WTC11 (cell line): ENCODE data around the gene HTR3C. TPM values are rescaled to one million over a fixed set of nuclear protein-coding genes. Genes with fewer than 3 reads are reported as not detected.
A peak's percentile ranks its signal among the peaks of the same experiment; 100 is the strongest.
"Not testable (repeated sequence)": the region's sequence is repeated elsewhere in the genome, so short reads cannot be mapped to it uniquely, and the experiment has no call there.

Experiments
- ATAC-seq: fragments of 200-7000 bp; cut with Tn5 transposase; 2 replicates; pipeline ENCODE4 v1.10.0; 2021; ENCODE audit warnings: mild to moderate bottlenecking, moderate library complexity
- CTCF ChIA-PET: fragments of 300-600 bp; sonication (Branson Sonifier 250); formaldehyde crosslinking; loops from one replicate; lab custom pipeline; 2021; ENCODE audit warnings: antibody characterized with exemption; lab: Charles Lee
- POLR2A ChIA-PET: fragments of 350-600 bp; sonication (Branson Sonifier 250); formaldehyde crosslinking; loops from one replicate; lab custom pipeline; 2021; ENCODE audit warnings: antibody characterized with exemption; lab: Charles Lee
- DNase-seq: peaks from one replicate; pipeline ENCODE4 v3.0.0; 2021; ENCODE audit warnings: low spot score
- H3K27ac Mint-ChIP-seq: 2 replicates; pipeline ENCODE4 v1.8.0; 2021; ENCODE audit warnings: mixed read lengths
- H3K27me3 Mint-ChIP-seq: 2 replicates; pipeline ENCODE4 v1.8.0; 2021; ENCODE audit warnings: low read depth, mild to moderate bottlenecking, moderate library complexity, mixed read lengths
- H3K36me3 Mint-ChIP-seq: 2 replicates; pipeline ENCODE4 v1.8.0; 2021; ENCODE audit warnings: mixed read lengths
- H3K4me1 Mint-ChIP-seq: 2 replicates; pipeline ENCODE4 v1.8.0; 2022; ENCODE audit warnings: mixed read lengths
- H3K4me3 Mint-ChIP-seq: 2 replicates; pipeline ENCODE4 v1.8.0; 2021; ENCODE audit warnings: mild to moderate bottlenecking, moderate library complexity, mixed read lengths
- H3K9me3 Mint-ChIP-seq: 2 replicates; pipeline ENCODE4 v1.8.0; 2021; ENCODE audit warnings: mixed read lengths
- CBFB ChIP-seq: sonication (generic); formaldehyde crosslinking; IDR thresholded peaks from 2 replicates; pipeline ENCODE4 v1.8.1; 2022; ENCODE audit warnings: mild to moderate bottlenecking, low read depth, missing genetic modification reagents
- ELF4 ChIP-seq: sonication (generic); formaldehyde crosslinking; IDR thresholded peaks from 2 replicates; pipeline ENCODE4 v1.8.1; 2022; ENCODE audit warnings: low read depth, mild to moderate bottlenecking, moderate library complexity, missing genetic modification reagents
- ESRRA ChIP-seq: sonication (generic); formaldehyde crosslinking; IDR thresholded peaks from 2 replicates; pipeline ENCODE4 v1.8.1; 2022; ENCODE audit warnings: mild to moderate bottlenecking, missing genetic modification reagents, borderline replicate concordance
- FOXJ3 ChIP-seq: sonication (generic); formaldehyde crosslinking; IDR thresholded peaks from 2 replicates; pipeline ENCODE4 v1.9.0; 2021; ENCODE audit warnings: missing genetic modification reagents, mild to moderate bottlenecking, borderline replicate concordance
- HMGA2 ChIP-seq: fragments of 250-450 bp; sonication (Bioruptor Pico); IDR thresholded peaks from 2 replicates; pipeline ENCODE4 v1.4.0; 2021; ENCODE audit warnings: mild to moderate bottlenecking, moderate library complexity
- JAZF1 ChIP-seq: fragments of 250-450 bp; sonication (Bioruptor Pico); IDR thresholded peaks from 2 replicates; pipeline ENCODE4 v1.9.0; 2021; ENCODE audit warnings: moderate library complexity, mild to moderate bottlenecking, inconsistent platforms
- MXD4 ChIP-seq: fragments of 250-450 bp; sonication (Bioruptor Pico); IDR thresholded peaks from 2 replicates; pipeline ENCODE4 v1.8.0; 2021; ENCODE audit warnings: mild to moderate bottlenecking, moderate library complexity, borderline replicate concordance
- NFE2L1 ChIP-seq: sonication (generic); formaldehyde crosslinking; IDR thresholded peaks from 2 replicates; pipeline ENCODE4 v1.8.1; 2023; ENCODE audit warnings: missing genetic modification reagents
- OVOL2 ChIP-seq: fragments of 250-450 bp; sonication (Bioruptor Pico); IDR thresholded peaks from 2 replicates; pipeline ENCODE4 v1.9.0; 2021; ENCODE audit warnings: mild to moderate bottlenecking, borderline replicate concordance
- SP1 ChIP-seq: sonication (generic); formaldehyde crosslinking; conservative IDR thresholded peaks from 2 replicates; pipeline ENCODE4 v1.8.1; 2022; ENCODE audit warnings: missing genetic modification reagents
- ZNF317 ChIP-seq: sonication (generic); formaldehyde crosslinking; IDR thresholded peaks from 2 replicates; pipeline ENCODE4 v1.8.1; 2023; ENCODE audit warnings: low read depth, mild to moderate bottlenecking, moderate library complexity, missing genetic modification reagents, borderline replicate concordance
- total RNA-seq: library from RNA; stranded (reverse); gene quantifications from 3 replicates; pipeline ENCODE4 v1.2.3, GENCODE V29; 2021
- TF ChIP-seq, protein P1 (sequence below): sonication (generic); formaldehyde crosslinking; IDR thresholded peaks from 2 replicates; pipeline ENCODE4 v1.8.1; 2023; ENCODE audit warnings: mild to moderate bottlenecking, moderate library complexity, missing genetic modification reagents
- TF ChIP-seq, protein P2 (sequence below): fragments of 250-450 bp; sonication (Bioruptor Pico); IDR thresholded peaks from 2 replicates; pipeline ENCODE4 v1.9.0; 2021; ENCODE audit warnings: mild to moderate bottlenecking, borderline replicate concordance
- TF ChIP-seq, protein P3 (sequence below): fragments of 250-450 bp; sonication (Bioruptor Pico); IDR thresholded peaks from 2 replicates; pipeline ENCODE4 v1.9.0; 2021; ENCODE audit warnings: mild to moderate bottlenecking

HTR3C gene
- total RNA-seq, 1 experiment from 2014 or later: not detected

DNA sequence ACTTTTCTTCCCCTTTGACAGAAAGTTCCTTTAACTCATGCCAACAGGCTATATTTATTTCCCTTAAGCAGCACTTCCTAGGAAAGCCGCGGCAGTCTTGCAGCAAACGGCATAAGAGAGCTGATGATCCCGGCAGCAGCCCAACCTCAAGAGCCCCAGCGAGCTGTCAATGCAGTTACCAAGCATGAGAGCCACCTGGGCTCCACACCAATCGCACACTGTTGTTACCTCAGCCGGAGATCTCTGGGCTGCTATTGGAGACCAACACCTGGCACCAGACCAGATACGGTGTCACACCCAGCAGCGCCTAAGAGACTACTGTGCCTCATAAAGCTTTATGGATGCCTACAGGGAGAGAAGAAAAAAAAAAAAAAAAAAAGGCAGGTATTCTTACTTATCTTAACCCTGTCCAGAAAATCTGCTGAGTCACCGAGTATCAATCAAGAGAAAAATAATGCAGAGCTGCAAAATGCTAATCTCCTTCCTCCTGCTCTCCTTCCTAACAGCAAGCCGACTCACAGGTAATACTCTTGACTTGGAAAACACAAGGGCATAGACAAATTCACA lies 46.8 kb upstream of the HTR3C start (continued):
- TF ChIP-seq, protein P1, sequence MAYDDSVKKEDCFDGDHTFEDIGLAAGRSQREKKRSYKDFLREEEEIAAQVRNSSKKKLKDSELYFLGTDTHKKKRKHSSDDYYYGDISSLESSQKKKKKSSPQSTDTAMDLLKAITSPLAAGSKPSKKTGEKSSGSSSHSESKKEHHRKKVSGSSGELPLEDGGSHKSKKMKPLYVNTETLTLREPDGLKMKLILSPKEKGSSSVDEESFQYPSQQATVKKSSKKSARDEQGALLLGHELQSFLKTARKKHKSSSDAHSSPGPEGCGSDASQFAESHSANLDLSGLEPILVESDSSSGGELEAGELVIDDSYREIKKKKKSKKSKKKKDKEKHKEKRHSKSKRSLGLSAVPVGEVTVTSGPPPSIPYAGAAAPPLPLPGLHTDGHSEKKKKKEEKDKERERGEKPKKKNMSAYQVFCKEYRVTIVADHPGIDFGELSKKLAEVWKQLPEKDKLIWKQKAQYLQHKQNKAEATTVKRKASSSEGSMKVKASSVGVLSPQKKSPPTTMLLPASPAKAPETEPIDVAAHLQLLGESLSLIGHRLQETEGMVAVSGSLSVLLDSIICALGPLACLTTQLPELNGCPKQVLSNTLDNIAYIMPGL (CRISPR knock-in tag): no peak
- TF ChIP-seq, all 79 proteins: peak for 0

DNA sequence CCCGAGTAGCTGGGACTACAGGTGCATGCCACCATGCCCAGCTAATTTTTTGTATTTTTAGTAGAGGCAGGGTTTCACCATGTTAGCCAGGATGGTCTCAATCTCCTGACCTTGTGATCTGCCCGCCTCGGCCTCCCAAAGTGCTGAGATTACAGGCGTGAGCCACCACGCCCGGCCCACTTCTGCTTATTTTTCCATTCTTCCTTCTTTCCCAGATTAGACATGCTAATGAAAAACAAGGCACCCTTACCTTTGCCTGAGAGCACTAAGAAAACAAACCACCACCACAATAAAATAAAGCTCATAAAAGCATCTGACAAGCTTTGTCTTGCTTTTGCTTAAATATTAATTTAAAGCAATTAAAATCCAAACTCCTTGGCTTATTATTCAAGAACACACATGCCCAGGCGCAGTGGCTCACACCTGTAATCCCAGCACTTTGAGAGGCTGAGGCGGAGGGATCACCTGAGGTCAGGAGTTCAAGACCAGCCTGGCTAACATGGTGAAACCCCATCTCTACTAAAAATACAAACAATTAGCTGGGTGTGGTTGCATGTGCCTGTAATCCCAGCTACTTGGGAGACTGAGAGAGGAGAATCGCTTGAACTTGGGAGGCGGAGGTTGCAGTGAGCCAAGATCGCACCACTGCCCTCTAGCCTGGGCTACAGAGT lies 45.6 kb upstream of the HTR3C start:
- H3K27me3 Mint-ChIP-seq, ATAC-seq, H3K4me3 Mint-ChIP-seq, DNase-seq, H3K9me3 Mint-ChIP-seq: not testable (repeated sequence)
- H3K4me1 Mint-ChIP-seq: peaks cover 10% of the 10 kb centered on the region
- H3K27ac Mint-ChIP-seq: peak overlapping the region; percentile 68
- CTCF ChIA-PET: interaction anchor here (0.5 to 2.0 kb wide), 4 partner anchors 9 to 191 kb away, joined by 3 to 6 read pairs (median 4); partner anchors contain the start of gene ABCC5
- POLR2A ChIA-PET: interaction anchor here (0.5 to 1.0 kb wide), 2 partner anchors 11 to 651 kb away, joined by 3 read pairs; no protein-coding TSS in a partner anchor
- H3K36me3 Mint-ChIP-seq: peaks cover 18% of the 10 kb centered on the region

DNA sequence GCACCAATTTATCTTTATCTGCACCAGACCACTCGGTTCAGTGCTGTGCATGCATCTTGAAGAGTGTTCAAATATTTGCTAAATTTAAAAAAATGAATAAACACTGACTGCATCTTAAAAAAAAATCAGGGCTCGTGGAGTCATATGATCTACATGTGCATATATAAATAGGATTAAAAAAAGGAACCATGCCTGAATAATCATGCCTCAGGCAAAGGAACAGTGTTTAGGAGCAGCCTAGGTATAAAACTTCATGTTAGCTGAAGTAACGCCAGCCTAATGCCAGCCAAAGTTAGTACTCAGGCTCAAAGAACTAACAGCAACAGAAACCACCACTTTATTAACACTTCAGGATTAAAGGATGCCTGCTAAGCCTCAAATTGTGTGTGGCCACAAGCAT lies 44.7 kb upstream of the HTR3C start:
- ATAC-seq (no peak), DNase-seq (no peak)
- POLR2A ChIA-PET: interaction anchor here (1.0 kb wide), 1 partner anchor 10 kb away, joined by 3 read pairs; no protein-coding TSS in a partner anchor
- H3K27me3 Mint-ChIP-seq: no peaks in the 10 kb centered on the region
- no peak overlapping the region for H3K4me3 Mint-ChIP-seq
- CTCF ChIA-PET: interaction anchor here (0.5 to 1.3 kb wide), 2 partner anchors 8 to 113 kb away, joined by 3 to 5 read pairs; no protein-coding TSS in a partner anchor
- H3K4me1 Mint-ChIP-seq: peaks cover 10% of the 10 kb centered on the region
- peaks cover 3% of the 10 kb centered on the region; the same call in 1 of the 2 replicates for H3K9me3 Mint-ChIP-seq
- no peak overlapping the region for H3K27ac Mint-ChIP-seq
- peaks cover 25% of the 10 kb centered on the region for H3K36me3 Mint-ChIP-seq
- TF ChIP-seq ESRRA (CRISPR knock-in tag): no peak
- no peak for TF ChIP-seq JAZF1 (CRISPR knock-in tag)
- TF ChIP-seq, protein P2, sequence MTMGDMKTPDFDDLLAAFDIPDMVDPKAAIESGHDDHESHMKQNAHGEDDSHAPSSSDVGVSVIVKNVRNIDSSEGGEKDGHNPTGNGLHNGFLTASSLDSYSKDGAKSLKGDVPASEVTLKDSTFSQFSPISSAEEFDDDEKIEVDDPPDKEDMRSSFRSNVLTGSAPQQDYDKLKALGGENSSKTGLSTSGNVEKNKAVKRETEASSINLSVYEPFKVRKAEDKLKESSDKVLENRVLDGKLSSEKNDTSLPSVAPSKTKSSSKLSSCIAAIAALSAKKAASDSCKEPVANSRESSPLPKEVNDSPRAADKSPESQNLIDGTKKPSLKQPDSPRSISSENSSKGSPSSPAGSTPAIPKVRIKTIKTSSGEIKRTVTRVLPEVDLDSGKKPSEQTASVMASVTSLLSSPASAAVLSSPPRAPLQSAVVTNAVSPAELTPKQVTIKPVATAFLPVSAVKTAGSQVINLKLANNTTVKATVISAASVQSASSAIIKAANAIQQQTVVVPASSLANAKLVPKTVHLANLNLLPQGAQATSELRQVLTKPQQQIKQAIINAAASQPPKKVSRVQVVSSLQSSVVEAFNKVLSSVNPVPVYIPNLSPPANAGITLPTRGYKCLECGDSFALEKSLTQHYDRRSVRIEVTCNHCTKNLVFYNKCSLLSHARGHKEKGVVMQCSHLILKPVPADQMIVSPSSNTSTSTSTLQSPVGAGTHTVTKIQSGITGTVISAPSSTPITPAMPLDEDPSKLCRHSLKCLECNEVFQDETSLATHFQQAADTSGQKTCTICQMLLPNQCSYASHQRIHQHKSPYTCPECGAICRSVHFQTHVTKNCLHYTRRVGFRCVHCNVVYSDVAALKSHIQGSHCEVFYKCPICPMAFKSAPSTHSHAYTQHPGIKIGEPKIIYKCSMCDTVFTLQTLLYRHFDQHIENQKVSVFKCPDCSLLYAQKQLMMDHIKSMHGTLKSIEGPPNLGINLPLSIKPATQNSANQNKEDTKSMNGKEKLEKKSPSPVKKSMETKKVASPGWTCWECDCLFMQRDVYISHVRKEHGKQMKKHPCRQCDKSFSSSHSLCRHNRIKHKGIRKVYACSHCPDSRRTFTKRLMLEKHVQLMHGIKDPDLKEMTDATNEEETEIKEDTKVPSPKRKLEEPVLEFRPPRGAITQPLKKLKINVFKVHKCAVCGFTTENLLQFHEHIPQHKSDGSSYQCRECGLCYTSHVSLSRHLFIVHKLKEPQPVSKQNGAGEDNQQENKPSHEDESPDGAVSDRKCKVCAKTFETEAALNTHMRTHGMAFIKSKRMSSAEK: no peak
- TF ChIP-seq CBFB: no peak
- TF ChIP-seq FOXJ3: no peak
- no peak for TF ChIP-seq NFE2L1

DNA sequence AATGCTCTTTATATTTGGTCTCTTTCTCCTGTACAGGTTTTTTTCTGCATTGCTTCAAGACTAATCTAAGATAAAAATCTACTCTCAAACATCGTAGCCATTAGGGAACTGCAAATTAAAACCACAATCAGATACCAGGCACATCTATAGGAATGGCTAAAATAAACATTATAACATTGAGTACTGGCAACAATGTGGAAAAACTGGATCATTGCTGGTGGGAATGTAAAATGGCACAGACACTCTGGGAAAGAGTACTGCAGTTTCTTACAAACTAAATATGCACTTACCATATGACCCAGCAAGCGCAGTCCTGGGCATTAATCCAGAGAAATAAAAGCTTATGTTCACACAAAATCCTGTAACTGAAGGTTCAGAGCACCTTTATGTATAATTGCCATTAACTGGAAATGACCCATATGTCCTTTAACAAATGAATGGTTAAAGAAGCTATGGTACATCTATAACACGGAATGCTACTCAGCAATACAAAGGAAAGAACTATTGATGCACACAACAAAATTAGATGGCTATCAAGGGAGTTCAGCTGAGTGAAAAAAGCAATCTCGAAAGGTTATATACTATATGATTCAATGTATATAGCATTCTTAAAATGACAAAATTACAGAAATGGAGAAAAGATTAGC lies 41.5 kb upstream of the HTR3C start:
- no peak overlapping the region for H3K4me3 Mint-ChIP-seq
- peaks cover 16% of the 10 kb centered on the region for H3K4me1 Mint-ChIP-seq
- H3K27me3 Mint-ChIP-seq: no peaks in the 10 kb centered on the region
- ATAC-seq (no peak), DNase-seq (no peak)
- H3K36me3 Mint-ChIP-seq: peaks cover 33% of the 10 kb centered on the region
- H3K9me3 Mint-ChIP-seq: peaks cover 3% of the 10 kb centered on the region; the same call in 1 of the 2 replicates
- POLR2A ChIA-PET: no interaction called here
- CTCF ChIA-PET: no interaction called here
- H3K27ac Mint-ChIP-seq: no peak overlapping the region
- no peak for TF ChIP-seq SP1 (CRISPR knock-in tag)
- TF ChIP-seq ZNF317 (CRISPR knock-in tag): no peak
- TF ChIP-seq HMGA2 (CRISPR knock-in tag): no peak
- TF ChIP-seq OVOL2: no peak
- TF ChIP-seq, protein P3, sequence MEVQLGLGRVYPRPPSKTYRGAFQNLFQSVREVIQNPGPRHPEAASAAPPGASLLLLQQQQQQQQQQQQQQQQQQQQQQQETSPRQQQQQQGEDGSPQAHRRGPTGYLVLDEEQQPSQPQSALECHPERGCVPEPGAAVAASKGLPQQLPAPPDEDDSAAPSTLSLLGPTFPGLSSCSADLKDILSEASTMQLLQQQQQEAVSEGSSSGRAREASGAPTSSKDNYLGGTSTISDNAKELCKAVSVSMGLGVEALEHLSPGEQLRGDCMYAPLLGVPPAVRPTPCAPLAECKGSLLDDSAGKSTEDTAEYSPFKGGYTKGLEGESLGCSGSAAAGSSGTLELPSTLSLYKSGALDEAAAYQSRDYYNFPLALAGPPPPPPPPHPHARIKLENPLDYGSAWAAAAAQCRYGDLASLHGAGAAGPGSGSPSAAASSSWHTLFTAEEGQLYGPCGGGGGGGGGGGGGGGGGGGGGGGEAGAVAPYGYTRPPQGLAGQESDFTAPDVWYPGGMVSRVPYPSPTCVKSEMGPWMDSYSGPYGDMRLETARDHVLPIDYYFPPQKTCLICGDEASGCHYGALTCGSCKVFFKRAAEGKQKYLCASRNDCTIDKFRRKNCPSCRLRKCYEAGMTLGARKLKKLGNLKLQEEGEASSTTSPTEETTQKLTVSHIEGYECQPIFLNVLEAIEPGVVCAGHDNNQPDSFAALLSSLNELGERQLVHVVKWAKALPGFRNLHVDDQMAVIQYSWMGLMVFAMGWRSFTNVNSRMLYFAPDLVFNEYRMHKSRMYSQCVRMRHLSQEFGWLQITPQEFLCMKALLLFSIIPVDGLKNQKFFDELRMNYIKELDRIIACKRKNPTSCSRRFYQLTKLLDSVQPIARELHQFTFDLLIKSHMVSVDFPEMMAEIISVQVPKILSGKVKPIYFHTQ (CRISPR knock-in tag): no peak
- TF ChIP-seq ELF4 (CRISPR knock-in tag): no peak
- TF ChIP-seq, protein P2: no peak
- no peak for TF ChIP-seq FOXJ3
- TF ChIP-seq MXD4 (CRISPR knock-in tag): no peak
